HUES6 (cell line): ENCODE measurements around the gene LMNB1.
"Not testable (repeated sequence)": the region's sequence is repeated elsewhere in the genome, so short reads cannot be mapped to it uniquely, and the experiment has no call there.

Experiments used
- H3K27ac ChIP-seq: 2 replicates; pipeline ENCODE4 v1.7.0; 2013; ENCODE audit warnings: low read depth, mild to moderate bottlenecking, low read length, inconsistent platforms
- H3K27me3 ChIP-seq: 2 replicates; pipeline ENCODE4 v1.6.1; 2013; ENCODE audit warnings: low read length; ENCODE audit not compliant: control insufficient read depth, insufficient read depth
- H3K36me3 ChIP-seq: 2 replicates; pipeline ENCODE4 v1.6.1; 2013; ENCODE audit warnings: low read length; ENCODE audit not compliant: control insufficient read depth, insufficient read depth
- H3K4me1 ChIP-seq: 2 replicates; pipeline ENCODE4 v1.6.1; 2013; ENCODE audit warnings: low read length; ENCODE audit not compliant: control insufficient read depth, insufficient read depth
- H3K4me3 ChIP-seq: 2 replicates; pipeline ENCODE4 v1.5.1; 2013; ENCODE audit warnings: low read depth, low read length
- H3K9ac ChIP-seq: one replicate; pipeline ENCODE4 v1.6.1; 2013; ENCODE audit warnings: mild to moderate bottlenecking, low read length
- H3K9me3 ChIP-seq: 2 replicates; pipeline ENCODE4 v1.6.1; 2013; ENCODE audit warnings: low read depth, low read length; ENCODE audit not compliant: control insufficient read depth, insufficient read depth

The LMNB1 gene

DNA sequence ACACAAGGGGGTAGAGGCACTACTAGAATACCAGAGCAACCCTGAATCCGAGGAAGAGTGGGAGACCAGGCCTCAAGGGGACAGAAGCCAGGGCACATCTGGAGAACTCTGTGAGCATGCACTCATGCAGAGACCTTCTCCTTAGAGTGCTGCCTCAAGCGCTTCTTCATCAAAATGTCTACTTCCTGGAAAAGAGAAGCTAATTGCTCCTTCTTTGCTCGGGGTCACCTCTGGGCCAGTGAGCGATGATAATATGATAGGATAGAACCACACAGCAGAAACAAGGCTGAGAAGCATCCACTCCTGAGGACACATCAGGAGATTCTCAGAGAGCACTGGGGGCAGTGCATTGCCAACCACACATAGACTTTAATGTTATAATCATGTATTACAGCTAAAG, 23.7 kb upstream of the LMNB1 start:
- Histone ChIP-seq H3K27ac (no peak overlapping the region), H3K9ac (no peak overlapping the region), H3K36me3 (no peaks in the 10 kb centered on the region), H3K9me3 (no peaks in the 10 kb centered on the region), H3K4me3 (no peak overlapping the region), H3K4me1 (peaks cover 19% of the 10 kb centered on the region), H3K27me3 (no peaks in the 10 kb centered on the region)

DNA sequence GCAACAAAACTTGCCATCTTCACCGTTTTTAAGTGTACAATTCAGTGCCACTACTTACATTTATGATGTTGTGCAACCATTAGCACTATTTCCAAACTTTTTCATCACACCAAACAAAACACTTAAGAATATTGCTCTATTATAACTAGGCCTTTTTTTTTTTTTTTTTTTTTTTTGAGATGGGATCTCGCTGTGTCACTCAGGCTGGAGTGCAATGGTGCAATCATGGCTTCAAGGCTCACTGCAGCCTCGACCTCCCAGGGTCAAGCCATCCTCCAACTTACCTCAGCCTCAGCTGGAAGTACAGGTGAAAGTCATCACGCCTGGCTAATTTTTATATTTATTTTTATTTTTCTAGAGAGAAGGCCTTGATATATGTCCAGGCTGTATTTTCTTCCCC, 22.3 kb upstream of the LMNB1 start:
- peaks cover 18% of the 10 kb centered on the region for H3K4me1 ChIP-seq
- no peak overlapping the region for H3K4me3 ChIP-seq
- H3K9me3 ChIP-seq = no peaks in the 10 kb centered on the region
- no peak overlapping the region for H3K9ac ChIP-seq
- H3K27ac ChIP-seq = no peak overlapping the region
- no peaks in the 10 kb centered on the region for H3K27me3 ChIP-seq
- no peaks in the 10 kb centered on the region for H3K36me3 ChIP-seq

DNA sequence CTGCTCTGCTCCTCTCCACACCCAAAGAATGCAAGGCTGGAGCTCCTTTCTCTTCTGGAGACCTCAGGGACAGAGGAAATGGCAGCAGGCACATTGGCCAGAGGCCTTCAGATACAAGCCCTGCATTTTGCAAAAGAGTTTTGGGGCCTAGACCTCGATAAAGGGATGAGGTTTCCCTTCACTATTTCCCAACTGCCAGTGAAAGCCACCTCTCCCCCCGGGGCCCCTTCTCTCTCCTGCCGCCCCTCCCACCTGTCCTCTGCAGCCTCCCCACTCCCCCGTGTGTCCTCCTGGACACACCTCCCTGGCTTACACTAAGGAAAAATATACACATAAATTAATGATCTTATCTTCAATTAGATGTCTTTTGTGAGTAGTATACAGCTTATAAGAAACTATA, 21.3 kb upstream of the LMNB1 start:
- H3K9me3 ChIP-seq = no peaks in the 10 kb centered on the region
- H3K9ac ChIP-seq = no peak overlapping the region
- peaks cover 12% of the 10 kb centered on the region for H3K4me1 ChIP-seq
- no peak overlapping the region for H3K4me3 ChIP-seq
- no peaks in the 10 kb centered on the region for H3K36me3 ChIP-seq
- H3K27me3 ChIP-seq = no peaks in the 10 kb centered on the region
- no peak overlapping the region for H3K27ac ChIP-seq

DNA sequence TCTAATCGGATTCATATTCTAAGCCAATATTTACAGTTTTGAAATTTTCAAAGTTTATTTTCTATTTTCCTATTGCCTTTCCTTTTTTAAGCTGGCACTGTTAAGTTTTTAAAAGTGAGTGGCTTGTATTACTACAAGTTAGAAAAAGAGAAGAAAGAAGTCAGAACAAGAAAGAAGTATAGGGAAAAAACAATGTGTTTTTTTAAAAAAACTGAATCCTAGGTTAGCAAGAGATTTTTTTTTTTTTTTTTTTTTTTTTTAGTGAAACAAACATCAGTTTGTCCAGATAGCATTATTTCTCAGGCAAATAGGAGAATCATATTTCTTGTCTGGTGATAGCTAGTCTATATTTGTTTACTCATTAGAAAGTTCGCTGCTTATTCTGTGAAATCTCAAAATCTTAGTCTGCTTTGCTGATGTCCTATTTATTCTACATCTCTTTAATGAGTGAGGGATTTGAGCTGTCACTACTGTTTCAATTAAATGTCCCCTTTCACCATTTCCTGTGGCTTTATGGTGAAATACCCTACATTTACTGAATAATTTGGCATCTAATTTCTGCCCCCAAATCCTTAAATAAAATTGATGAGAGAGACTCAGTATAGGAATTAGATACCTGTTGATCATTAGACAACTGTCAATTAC, 19.1 kb upstream of the LMNB1 start:
- H3K4me1 ChIP-seq = peaks cover 8% of the 10 kb centered on the region
- H3K36me3 ChIP-seq = no peaks in the 10 kb centered on the region
- no peak overlapping the region for H3K4me3 ChIP-seq
- H3K27ac ChIP-seq = no peak overlapping the region
- no peak overlapping the region for H3K9ac ChIP-seq
- H3K9me3 ChIP-seq = no peaks in the 10 kb centered on the region
- H3K27me3 ChIP-seq = no peaks in the 10 kb centered on the region

DNA sequence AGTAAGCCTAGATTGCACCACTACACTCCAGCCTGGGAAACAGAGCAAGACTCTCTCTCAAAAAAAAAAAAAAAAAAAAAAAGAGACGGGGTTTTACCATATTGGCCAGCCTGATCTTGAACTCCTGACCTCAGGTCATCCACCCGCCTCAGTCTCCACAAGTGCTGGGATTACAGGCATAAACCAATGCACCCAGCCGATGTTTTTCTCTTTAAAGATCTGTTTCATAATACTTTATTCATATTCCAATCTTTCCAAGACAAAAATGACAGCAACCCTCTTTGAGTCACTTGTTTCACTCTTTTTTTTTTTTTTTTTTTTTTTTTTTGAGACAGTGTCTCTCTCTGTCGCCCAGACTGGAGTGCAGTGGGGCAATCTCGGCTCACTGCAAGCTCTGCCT, 13.6 kb upstream of the LMNB1 start:
- Histone ChIP-seq H3K9me3 (no peaks in the 10 kb centered on the region), H3K4me1 (peaks cover 4% of the 10 kb centered on the region), H3K27ac (no peak overlapping the region), H3K4me3 (no peak overlapping the region), H3K36me3 (no peaks in the 10 kb centered on the region), H3K9ac (no peak overlapping the region), H3K27me3 (no peaks in the 10 kb centered on the region)

DNA sequence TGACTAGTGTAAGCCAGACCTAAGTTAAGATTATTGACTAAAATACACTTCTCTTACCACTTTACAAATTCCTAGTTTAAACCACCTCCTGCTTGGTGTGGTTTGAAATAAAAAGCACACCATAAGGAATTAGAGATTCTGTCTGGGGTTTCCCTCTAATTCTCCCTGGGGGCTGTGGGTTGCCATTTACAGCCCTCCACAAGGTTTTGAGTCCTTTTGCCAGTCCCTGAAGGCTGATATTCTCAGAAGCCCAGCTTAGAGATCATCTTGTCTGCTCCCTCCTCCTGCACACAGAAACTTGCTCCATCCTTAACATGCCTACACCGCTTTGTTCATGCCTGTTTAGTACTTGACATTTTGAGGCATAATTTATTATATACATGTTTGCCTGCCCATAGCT, 7.2 kb upstream of the LMNB1 start:
- H3K27ac ChIP-seq = no peak overlapping the region
- no peak overlapping the region for H3K9ac ChIP-seq
- H3K4me1 ChIP-seq = no peaks in the 10 kb centered on the region
- no peaks in the 10 kb centered on the region for H3K9me3 ChIP-seq
- no peak overlapping the region for H3K4me3 ChIP-seq
- no peaks in the 10 kb centered on the region for H3K27me3 ChIP-seq
- H3K36me3 ChIP-seq = no peaks in the 10 kb centered on the region

DNA sequence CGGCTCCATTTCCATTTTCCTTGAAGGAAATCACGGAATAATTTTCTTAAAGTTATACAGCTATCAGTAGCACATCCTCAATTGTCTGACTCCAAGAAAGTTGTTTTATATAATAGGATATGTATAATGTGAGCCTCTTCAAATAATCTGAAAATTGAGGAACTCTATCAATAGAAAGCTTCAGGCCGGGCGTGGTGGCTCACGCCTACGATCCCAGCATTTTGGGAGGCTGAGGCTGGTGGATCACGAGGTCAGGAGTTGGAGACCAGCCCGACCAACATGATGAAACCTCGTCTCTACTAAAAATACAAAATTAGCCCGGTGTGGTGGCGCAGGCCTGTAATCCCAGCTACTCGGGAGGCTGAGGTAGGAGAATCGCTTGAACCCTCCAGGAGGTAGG, 3.4 kb upstream of the LMNB1 start:
- H3K9ac ChIP-seq, H3K27ac ChIP-seq, H3K4me3 ChIP-seq: not testable (repeated sequence)

DNA sequence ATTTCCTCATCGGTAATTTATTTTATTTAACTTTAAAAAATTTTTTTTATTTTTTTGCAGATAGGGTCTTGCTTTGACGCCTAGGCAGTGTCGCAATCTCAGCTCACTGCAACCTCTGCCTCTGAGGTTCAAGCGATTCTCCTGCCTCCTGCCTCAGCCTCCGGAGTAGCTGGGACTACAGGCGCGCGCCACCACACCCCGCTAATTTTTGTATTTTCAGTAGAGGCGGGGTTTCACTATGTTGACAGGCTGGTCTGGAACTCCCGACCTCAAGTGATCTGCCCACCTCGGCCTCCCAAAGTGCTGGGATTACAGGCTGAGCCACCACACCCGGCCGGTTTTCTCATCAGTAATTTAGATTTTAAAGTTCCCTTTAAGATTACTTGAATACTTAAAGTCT, 2.3 kb upstream of the LMNB1 start:
- not testable (repeated sequence) for H3K4me3 ChIP-seq

More for the DNA sequence above, 3.4 kb upstream of the LMNB1 start:
- not testable (repeated sequence) for H3K27me3 ChIP-seq, H3K4me1 ChIP-seq, H3K9me3 ChIP-seq, H3K36me3 ChIP-seq

DNA sequence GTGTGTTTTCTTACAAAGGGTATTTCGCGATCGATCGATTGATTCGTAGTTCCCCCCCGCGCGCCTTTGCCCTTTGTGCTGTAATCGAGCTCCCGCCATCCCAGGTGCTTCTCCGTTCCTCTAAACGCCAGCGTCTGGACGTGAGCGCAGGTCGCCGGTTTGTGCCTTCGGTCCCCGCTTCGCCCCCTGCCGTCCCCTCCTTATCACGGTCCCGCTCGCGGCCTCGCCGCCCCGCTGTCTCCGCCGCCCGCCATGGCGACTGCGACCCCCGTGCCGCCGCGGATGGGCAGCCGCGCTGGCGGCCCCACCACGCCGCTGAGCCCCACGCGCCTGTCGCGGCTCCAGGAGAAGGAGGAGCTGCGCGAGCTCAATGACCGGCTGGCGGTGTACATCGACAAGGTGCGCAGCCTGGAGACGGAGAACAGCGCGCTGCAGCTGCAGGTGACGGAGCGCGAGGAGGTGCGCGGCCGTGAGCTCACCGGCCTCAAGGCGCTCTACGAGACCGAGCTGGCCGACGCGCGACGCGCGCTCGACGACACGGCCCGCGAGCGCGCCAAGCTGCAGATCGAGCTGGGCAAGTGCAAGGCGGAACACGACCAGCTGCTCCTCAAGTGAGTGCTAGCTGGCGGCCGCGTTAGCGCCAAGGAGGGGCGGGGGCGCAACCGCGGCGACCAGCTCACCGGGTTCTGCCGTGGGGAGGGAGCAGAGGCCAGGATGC, 480 bp downstream of the LMNB1 start:
- Histone ChIP-seq H3K36me3 (peaks cover 12% of the 10 kb centered on the region; the same call in 1 of the 2 replicates), H3K9ac (peak overlapping the region; percentile 99), H3K27ac (peak overlapping the region; percentile 98), H3K4me3 (peak overlapping the region; percentile 85), H3K27me3 (no peaks in the 10 kb centered on the region), H3K4me1 (peaks cover 6% of the 10 kb centered on the region; the same call in 1 of the 2 replicates), H3K9me3 (peaks cover 4% of the 10 kb centered on the region; the same call in 1 of the 2 replicates)

More for the DNA sequence above, 2.3 kb upstream of the LMNB1 start:
- H3K36me3 ChIP-seq, H3K4me1 ChIP-seq, H3K27me3 ChIP-seq, H3K27ac ChIP-seq, H3K9me3 ChIP-seq, H3K9ac ChIP-seq: not testable (repeated sequence)

DNA sequence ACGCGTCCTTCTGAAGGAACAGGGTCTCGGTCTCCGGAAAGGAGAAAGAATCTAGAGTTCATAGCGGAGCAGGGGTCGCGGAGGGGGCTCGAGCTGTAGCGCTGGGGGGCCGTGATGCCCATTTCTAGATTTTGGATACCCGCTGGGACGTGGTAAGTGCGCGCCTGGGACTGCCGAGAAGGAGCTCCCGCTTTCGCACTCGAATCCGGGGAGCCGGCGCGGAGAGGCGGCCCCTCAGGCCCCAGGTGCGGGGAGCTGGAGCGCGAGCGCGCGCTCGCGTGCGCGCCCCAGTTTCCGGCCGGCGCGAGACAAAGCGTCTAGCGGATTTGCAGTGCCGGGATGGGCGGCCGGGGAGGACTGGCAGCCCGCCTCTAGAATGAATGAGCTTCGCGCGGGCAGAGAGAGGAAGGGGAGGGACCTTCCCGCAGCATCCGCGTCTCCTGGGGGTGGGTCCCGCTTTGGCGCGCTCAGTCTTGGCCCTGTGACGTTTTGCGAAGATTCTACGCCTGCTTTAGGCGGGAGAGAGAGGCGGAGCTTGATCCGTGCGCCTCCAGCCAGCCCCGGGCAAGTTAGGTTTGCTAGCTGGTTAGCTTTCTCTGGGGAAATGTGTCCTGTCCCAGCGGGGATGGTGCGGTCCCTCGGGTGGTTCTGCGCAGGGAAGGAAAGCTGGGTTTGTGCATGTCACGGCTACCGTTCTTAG, 1.2 kb downstream of the LMNB1 start:
- Histone ChIP-seq H3K4me1 (peaks cover 6% of the 10 kb centered on the region; the same call in 1 of the 2 replicates), H3K27ac (peak overlapping the region; percentile 98), H3K36me3 (peaks cover 17% of the 10 kb centered on the region; the same call in 1 of the 2 replicates), H3K9ac (peak overlapping the region; percentile 99), H3K27me3 (no peaks in the 10 kb centered on the region), H3K4me3 (peak overlapping the region; percentile 85), H3K9me3 (peaks cover 4% of the 10 kb centered on the region; the same call in 1 of the 2 replicates)
